Hepatocyte (in vitro differentiated cells): ENCODE measurements around the gene PYGM. TPM values are rescaled to one million over a fixed set of nuclear protein-coding genes. Genes with fewer than 3 reads are reported as not detected.

Experiments used
- DNase-seq: peaks from one replicate; pipeline ENCODE4 v3.0.0-alpha.2; 2016; ENCODE audit warnings: low spot score
- H2AFZ ChIP-seq: fragments of 200-600 bp; sonication (generic); 2 replicates; pipeline ENCODE4 v1.6.0; 2016; ENCODE audit warnings: antibody characterized with exemption, mild to moderate bottlenecking
- H3K27ac ChIP-seq: fragments of 200-600 bp; sonication (generic); 2 replicates; pipeline ENCODE4 v1.5.1; 2016; ENCODE audit warnings: mild to moderate bottlenecking
- H3K27me3 ChIP-seq: fragments of 200-600 bp; sonication (generic); 2 replicates; pipeline ENCODE4 v1.6.1; 2016
- H3K36me3 ChIP-seq: fragments of 200-600 bp; sonication (generic); replicated peaks from 2 replicates; pipeline ENCODE4 v1.5.1; 2016; ENCODE audit warnings: low read depth; ENCODE audit not compliant: insufficient read depth
- H3K4me1 ChIP-seq: fragments of 200-600 bp; sonication (generic); 2 replicates; pipeline ENCODE4 v1.5.1; 2016; ENCODE audit warnings: mild to moderate bottlenecking, moderate library complexity; ENCODE audit not compliant: insufficient read depth
- H3K4me2 ChIP-seq: fragments of 200-600 bp; sonication (generic); 2 replicates; pipeline ENCODE4 v1.6.0; 2016
- H3K4me3 ChIP-seq: fragments of 200-600 bp; sonication (generic); 2 replicates; pipeline ENCODE4 v1.5.1; 2016; ENCODE audit warnings: mild to moderate bottlenecking
- H3K79me2 ChIP-seq: fragments of 200-600 bp; sonication (generic); 2 replicates; pipeline ENCODE4 v1.6.0; 2017; ENCODE audit warnings: mild to moderate bottlenecking
- H3K9me2 ChIP-seq: fragments of 200-600 bp; sonication (generic); replicated peaks from 2 replicates; pipeline ENCODE4 v1.6.0; 2017; ENCODE audit warnings: mild to moderate bottlenecking; ENCODE audit not compliant: insufficient read depth
- H3K9me3 ChIP-seq: fragments of 200-600 bp; sonication (generic); 2 replicates; pipeline ENCODE4 v1.5.1; 2016; ENCODE audit warnings: low read depth, mild to moderate bottlenecking
- H4K20me1 ChIP-seq: fragments of 200-600 bp; sonication (generic); 2 replicates; pipeline ENCODE4 v1.6.0; 2016; ENCODE audit warnings: mild to moderate bottlenecking; ENCODE audit not compliant: insufficient read depth, poor library complexity, severe bottlenecking
- CTCF ChIP-seq: fragments of 200-600 bp; sonication (generic); IDR thresholded peaks from 2 replicates; pipeline ENCODE4 v1.5.1; 2016; ENCODE audit warnings: antibody characterized with exemption, mild to moderate bottlenecking; ENCODE audit not compliant: poor library complexity
- EZH2 ChIP-seq: fragments of 200-600 bp; sonication (generic); IDR thresholded peaks from 2 replicates; pipeline ENCODE4 v1.6.1; 2016; ENCODE audit warnings: antibody characterized with exemption, mild to moderate bottlenecking, borderline replicate concordance
- EZH2phosphoT487 ChIP-seq: fragments of 200-600 bp; sonication (generic); IDR thresholded peaks from one replicate; pipeline ENCODE4 v1.6.1; 2018; ENCODE audit warnings: antibody characterized with exemption, mild to moderate bottlenecking, low read depth, moderate library complexity; ENCODE audit not compliant: unreplicated experiment, severe bottlenecking
- WGBS: methylation state at CpG from one replicate; pipeline ENCODE4 v1.1.6; 2016; ENCODE audit warnings: low lambda C conversion rate; ENCODE audit errors: missing lambda C conversion rate; 5-methylcytosine and 5-hydroxymethylcytosine counted together
- polyA plus RNA-seq: library from polyadenylated mRNA; unstranded; fragments of >200 nt; fragmentation: Nextera tagmentation; extraction: Ambion mirVana; gene quantifications from 2 replicates; pipeline ENCODE4 v1.2.1, GENCODE V29; 2016
- total RNA-seq: library from RNA; depleted of rRNA; stranded (reverse); fragments of >200 nt; gene quantifications from 2 replicates; pipeline ENCODE4 v1.2.3, GENCODE V29; 2014

The PYGM gene
- total and polyA plus RNA-seq, 2 experiments from 2014 or later = 1.9 to 4.0 TPM

- Histone ChIP-seq H3K27ac (peak overlapping the region; percentile 98), H4K20me1 (peaks cover 44% of the 10 kb centered on the region), H3K27me3 (no peaks in the 10 kb centered on the region), H3K9me2 (no peaks in the 10 kb centered on the region), H3K4me3 (peak overlapping the region; percentile 80), H3K4me2 (peak overlapping the region; percentile 50), H3K9me3 (no peaks in the 10 kb centered on the region), H3K79me2 (peaks cover 51% of the 10 kb centered on the region), H3K4me1 (peaks cover 15% of the 10 kb centered on the region), H3K36me3 (no peaks in the 10 kb centered on the region), H2AFZ (no peak overlapping the region)
- DNase-seq = no peak
- TF ChIP-seq CTCF = no peak
- no peak for TF ChIP-seq EZH2
- TF ChIP-seq EZH2phosphoT487 = no peak
- 17% methylated on average over 1 of the region's 28 CpGs for WGBS
These were observed 18.4 kb upstream of the PYGM start for GRCh38 chr11:64778223-64778472.

- TF ChIP-seq EZH2phosphoT487 (no peak), EZH2 (no peak), CTCF (no peak)
- Histone ChIP-seq H3K4me3 (peak overlapping the region; percentile 85), H3K9me3 (no peaks in the 10 kb centered on the region), H3K27ac (peak overlapping the region; percentile 98), H3K79me2 (peaks cover 56% of the 10 kb centered on the region), H3K9me2 (no peaks in the 10 kb centered on the region), H3K27me3 (no peaks in the 10 kb centered on the region), H4K20me1 (peaks cover 49% of the 10 kb centered on the region), H3K4me1 (peaks cover 15% of the 10 kb centered on the region), H3K4me2 (peak overlapping the region; percentile 80), H3K36me3 (no peaks in the 10 kb centered on the region), H2AFZ (no peak overlapping the region)
- WGBS = 2% methylated on average over 39 of the region's 98 CpGs
- DNase-seq = peak; percentile 95
These were observed 17.9 kb upstream of the PYGM start for GRCh38 chr11:64777449-64778222.

DNA sequence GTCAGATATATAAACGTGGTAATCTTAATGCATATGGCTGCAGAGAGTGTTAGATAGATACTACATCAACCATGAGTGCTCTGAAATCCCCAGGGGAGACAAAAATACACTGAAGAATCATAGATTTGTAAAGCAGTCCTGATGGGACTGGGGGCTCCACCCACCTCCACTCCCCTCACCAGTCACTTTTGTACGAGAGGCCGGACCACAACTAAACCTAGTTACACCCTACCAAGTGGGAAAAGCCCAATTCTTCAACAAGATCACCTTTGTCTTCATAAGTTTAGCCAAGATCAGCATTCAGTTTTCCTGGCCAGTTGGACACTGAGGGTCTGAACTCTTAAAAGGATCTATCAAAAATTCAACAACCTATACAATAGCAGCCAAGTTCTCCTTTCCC lies 17.1 kb upstream of the PYGM start:
- Histone ChIP-seq H4K20me1 (peaks cover 57% of the 10 kb centered on the region), H3K27me3 (no peaks in the 10 kb centered on the region), H3K79me2 (peaks cover 63% of the 10 kb centered on the region), H3K4me2 (peak overlapping the region; percentile 80), H3K9me3 (no peaks in the 10 kb centered on the region), H2AFZ (no peak overlapping the region), H3K27ac (no peak overlapping the region), H3K36me3 (no peaks in the 10 kb centered on the region), H3K9me2 (no peaks in the 10 kb centered on the region), H3K4me3 (peak overlapping the region; percentile 85), H3K4me1 (peaks cover 15% of the 10 kb centered on the region)
- WGBS = 29% methylated on average over 3 of the region's 3 CpGs
- no peak for DNase-seq
- TF ChIP-seq EZH2 = no peak
- no peak for TF ChIP-seq EZH2phosphoT487
- no peak for TF ChIP-seq CTCF
